ENCODE data around the gene KDM2B.

- TF ChIP-seq, protein P1, sequence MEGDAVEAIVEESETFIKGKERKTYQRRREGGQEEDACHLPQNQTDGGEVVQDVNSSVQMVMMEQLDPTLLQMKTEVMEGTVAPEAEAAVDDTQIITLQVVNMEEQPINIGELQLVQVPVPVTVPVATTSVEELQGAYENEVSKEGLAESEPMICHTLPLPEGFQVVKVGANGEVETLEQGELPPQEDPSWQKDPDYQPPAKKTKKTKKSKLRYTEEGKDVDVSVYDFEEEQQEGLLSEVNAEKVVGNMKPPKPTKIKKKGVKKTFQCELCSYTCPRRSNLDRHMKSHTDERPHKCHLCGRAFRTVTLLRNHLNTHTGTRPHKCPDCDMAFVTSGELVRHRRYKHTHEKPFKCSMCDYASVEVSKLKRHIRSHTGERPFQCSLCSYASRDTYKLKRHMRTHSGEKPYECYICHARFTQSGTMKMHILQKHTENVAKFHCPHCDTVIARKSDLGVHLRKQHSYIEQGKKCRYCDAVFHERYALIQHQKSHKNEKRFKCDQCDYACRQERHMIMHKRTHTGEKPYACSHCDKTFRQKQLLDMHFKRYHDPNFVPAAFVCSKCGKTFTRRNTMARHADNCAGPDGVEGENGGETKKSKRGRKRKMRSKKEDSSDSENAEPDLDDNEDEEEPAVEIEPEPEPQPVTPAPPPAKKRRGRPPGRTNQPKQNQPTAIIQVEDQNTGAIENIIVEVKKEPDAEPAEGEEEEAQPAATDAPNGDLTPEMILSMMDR (optimal IDR thresholded peaks at IDR 0.05 in 1 of 3, IDR thresholded peaks at IDR 0.05 in 1 of 3, conservative IDR thresholded peaks at IDR 0.05 in 1 of 3; ENCODE audit: extremely low read depth in 1 of 3, insufficient read depth in 2 of 3, low read length in 3 of 3) = no peak
- no peak for TF ChIP-seq EZH2 (IDR thresholded peaks at IDR 0.05; ENCODE audit: low read length)
Measured at GRCh38 chr12:121436706-121437105, 144.1 kb downstream of the KDM2B start.

Measured in keratinocyte (primary cell).